SK-N-SH (cell line): ENCODE results near the gene CHMP1A.

Source experiments
- CHD2 ChIP-seq: fragments of 150-350 bp; IDR thresholded peaks from 2 replicates; pipeline ENCODE4 v1.6.1; 2018; ENCODE audit warnings: low read length; ENCODE audit not compliant: partially characterized antibody
- GABPA ChIP-seq: IDR thresholded peaks from 2 replicates; pipeline ENCODE4 v1.4.0; 2012; ENCODE audit warnings: low read depth, mild to moderate bottlenecking
- RAD21 ChIP-seq: IDR thresholded peaks from 2 replicates; pipeline ENCODE4 v1.6.1; 2012; ENCODE audit warnings: mild to moderate bottlenecking, low read length
- RXRA ChIP-seq: IDR thresholded peaks from 2 replicates; pipeline ENCODE4 v1.4.0; 2012; ENCODE audit warnings: low read depth, mild to moderate bottlenecking, borderline replicate concordance
- TAF1 ChIP-seq: IDR thresholded peaks from 2 replicates; pipeline ENCODE4 v1.6.1; 2012; ENCODE audit warnings: low read depth, mild to moderate bottlenecking, low read length, moderate library complexity, borderline replicate concordance
- TF ChIP-seq, protein P1 (sequence below): fragments of 200-600 bp; sonication (generic); IDR thresholded peaks from 2 replicates; pipeline ENCODE4 v1.6.1; 2017; ENCODE audit warnings: antibody characterized with exemption, mild to moderate bottlenecking, moderate library complexity
- TF ChIP-seq, protein P2 (sequence below): fragments of 150-350 bp; IDR thresholded peaks from 2 replicates; pipeline ENCODE4 v1.6.1; 2016; ENCODE audit warnings: mild to moderate bottlenecking, low read depth, low read length

DNA sequence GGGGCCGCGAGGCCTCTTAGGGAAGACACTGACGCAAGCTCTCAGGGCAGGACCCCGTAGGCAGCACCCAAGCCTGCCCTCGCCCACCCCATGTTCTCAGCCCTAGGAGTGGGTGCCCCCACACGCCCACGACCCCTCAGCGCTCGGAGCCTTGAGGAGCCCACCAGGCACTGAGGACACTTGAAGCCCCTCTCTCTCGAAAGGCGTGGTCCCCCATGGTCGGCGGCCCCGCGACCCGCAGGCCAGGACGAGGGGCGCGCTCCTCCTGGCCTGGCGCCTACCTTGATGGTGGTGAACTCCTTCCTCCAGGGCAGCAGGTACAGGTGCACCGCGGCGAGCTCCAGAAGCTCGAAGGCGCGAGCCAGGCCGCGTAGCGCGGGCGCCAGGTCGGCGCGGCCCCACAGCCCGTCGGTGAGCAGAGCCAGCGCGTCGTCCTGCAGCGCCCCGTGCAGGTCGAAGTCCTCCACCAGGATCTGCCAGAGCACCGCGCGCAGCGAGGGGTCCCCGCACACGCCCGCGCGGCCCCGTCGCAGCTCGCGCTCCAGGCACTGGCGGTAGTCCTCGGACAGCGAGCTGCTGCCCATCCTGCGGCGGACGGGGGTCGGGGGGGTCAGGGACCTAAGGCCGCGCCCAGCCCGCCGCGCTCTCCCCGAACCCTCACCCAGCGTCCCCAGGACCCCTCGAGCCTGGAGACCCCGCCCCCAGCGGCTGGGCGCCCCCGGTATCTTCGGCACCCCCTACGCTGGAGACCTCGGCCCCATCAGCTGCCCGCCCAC, 43.3 kb upstream of the CHMP1A start:
- TF ChIP-seq RXRA, result no peak
- TF ChIP-seq GABPA, result no peak
- TF ChIP-seq TAF1, result no peak
- TF ChIP-seq, protein P1, sequence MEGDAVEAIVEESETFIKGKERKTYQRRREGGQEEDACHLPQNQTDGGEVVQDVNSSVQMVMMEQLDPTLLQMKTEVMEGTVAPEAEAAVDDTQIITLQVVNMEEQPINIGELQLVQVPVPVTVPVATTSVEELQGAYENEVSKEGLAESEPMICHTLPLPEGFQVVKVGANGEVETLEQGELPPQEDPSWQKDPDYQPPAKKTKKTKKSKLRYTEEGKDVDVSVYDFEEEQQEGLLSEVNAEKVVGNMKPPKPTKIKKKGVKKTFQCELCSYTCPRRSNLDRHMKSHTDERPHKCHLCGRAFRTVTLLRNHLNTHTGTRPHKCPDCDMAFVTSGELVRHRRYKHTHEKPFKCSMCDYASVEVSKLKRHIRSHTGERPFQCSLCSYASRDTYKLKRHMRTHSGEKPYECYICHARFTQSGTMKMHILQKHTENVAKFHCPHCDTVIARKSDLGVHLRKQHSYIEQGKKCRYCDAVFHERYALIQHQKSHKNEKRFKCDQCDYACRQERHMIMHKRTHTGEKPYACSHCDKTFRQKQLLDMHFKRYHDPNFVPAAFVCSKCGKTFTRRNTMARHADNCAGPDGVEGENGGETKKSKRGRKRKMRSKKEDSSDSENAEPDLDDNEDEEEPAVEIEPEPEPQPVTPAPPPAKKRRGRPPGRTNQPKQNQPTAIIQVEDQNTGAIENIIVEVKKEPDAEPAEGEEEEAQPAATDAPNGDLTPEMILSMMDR, result peak; percentile 28
- TF ChIP-seq, protein P2, sequence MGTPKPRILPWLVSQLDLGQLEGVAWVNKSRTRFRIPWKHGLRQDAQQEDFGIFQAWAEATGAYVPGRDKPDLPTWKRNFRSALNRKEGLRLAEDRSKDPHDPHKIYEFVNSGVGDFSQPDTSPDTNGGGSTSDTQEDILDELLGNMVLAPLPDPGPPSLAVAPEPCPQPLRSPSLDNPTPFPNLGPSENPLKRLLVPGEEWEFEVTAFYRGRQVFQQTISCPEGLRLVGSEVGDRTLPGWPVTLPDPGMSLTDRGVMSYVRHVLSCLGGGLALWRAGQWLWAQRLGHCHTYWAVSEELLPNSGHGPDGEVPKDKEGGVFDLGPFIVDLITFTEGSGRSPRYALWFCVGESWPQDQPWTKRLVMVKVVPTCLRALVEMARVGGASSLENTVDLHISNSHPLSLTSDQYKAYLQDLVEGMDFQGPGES, result no peak
- TF ChIP-seq RAD21, result no peak
- TF ChIP-seq CHD2, result no peak
